ENCODE measurements around the gene PBLD. TPM values are rescaled to one million over a fixed set of nuclear protein-coding genes. Genes with fewer than 3 reads are reported as not detected.
A peak's percentile ranks its signal among the peaks of the same experiment; 100 is the strongest.
"Not testable (repeated sequence)": the region's sequence is repeated elsewhere in the genome, so short reads cannot be mapped to it uniquely, and the experiment has no call there.

The PBLD gene
- total RNA-seq, 8 experiments from 2014 or later: 2.7 to 14.3 (median 5.9) TPM

DNA sequence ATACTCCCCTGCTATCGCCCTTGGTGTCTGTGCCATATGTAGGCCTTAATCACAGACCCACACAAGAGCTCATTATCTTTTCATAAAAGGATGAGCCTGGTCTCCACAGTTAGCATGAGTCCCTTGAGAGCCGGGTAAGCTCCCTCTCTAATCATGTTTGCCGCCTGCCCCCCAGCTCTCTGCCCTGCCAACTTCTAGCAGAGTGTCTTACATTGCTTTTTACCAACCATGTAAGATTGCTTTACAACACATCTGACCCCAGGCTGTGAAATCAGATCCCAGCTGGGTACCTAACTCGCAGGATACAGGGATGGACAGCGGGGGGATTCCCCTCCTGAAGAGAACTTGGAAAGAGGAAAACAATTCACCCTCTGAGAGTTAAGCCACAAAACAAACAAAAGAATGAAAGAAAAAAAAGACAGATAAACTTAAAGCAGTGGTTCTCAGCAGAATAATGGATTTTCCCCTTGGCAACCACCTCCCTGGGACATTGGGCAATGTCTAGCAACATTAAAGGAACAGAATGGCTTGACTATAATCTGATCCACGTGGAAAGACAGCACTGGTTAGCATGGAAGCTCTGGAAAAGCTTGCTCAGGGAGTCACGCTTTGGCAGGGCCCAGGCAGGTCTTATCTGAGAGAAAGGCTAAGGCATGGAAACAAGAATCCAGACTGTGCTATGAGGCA is 61.4 kb downstream of the PBLD start:
- H3K4me3 ChIP-seq: no peak overlapping the region
- H3K4me1 ChIP-seq (replicated peaks in 1 of 2): peaks cover 0 to 3% of the 10 kb centered on the region in 2 donors
- in situ Hi-C loops (cut with MboI; ENCODE audit: low pct_unique_long_range_greater_than_20kb in 2 of 9, low sequenced_read_pairs in 9 of 9, unreplicated experiment in 9 of 9): no loop called here
- peak in 4 of 8 experiments; percentile 14 to 88 (median 32) for ATAC-seq (replicated peaks in 6 of 8)
- WGBS, 10 experiments: 40 to 82% (median 58%) methylated on average over 1 to 6 of the region's 7 CpGs; no CpG with 5 or more reads in 2 of the 10 experiments
- no peak overlapping the region for H3K27ac ChIP-seq

- in situ Hi-C loops (cut with MboI; ENCODE audit: low pct_unique_long_range_greater_than_20kb in 2 of 9, low sequenced_read_pairs in 9 of 9, unreplicated experiment in 9 of 9): no loop called here
- Histone ChIP-seq H3K27ac (no peak overlapping the region), H3K4me3 (no peak overlapping the region), H3K4me1 (replicated peaks in 1 of 2) (peaks cover 0 to 3% of the 10 kb centered on the region in 2 donors)
- ATAC-seq (replicated peaks in 6 of 8): no peak
- 8 to 89% (median 75%) methylated on average over 1 to 2 of the region's 2 CpGs for WGBS, 10 experiments
Measured at GRCh38 chr10:68269562-68270290, 63.0 kb downstream of the PBLD start.

GRCh38 chr10:68261132-68261856 is 71.4 kb downstream of the PBLD start:
- 72 to 100% (median 100%) methylated on average over 1 to 5 of the region's 8 CpGs; no CpG with 5 or more reads in 3 of the 10 experiments for WGBS, 10 experiments
- no peak for ATAC-seq (replicated peaks in 6 of 8)
- Histone ChIP-seq H3K27ac (no peak overlapping the region), H3K4me1 (replicated peaks in 1 of 2) (no peaks in the 10 kb centered on the region), H3K4me3 (no peak overlapping the region)
- in situ Hi-C loops (cut with MboI; ENCODE audit: low pct_unique_long_range_greater_than_20kb in 2 of 9, low sequenced_read_pairs in 9 of 9, unreplicated experiment in 9 of 9): no loop called here

GRCh38 chr10:68253346-68253745 is 79.4 kb downstream of the PBLD start:
- no peak for ATAC-seq (replicated peaks in 6 of 8)
- in situ Hi-C loops (cut with MboI; ENCODE audit: low pct_unique_long_range_greater_than_20kb in 2 of 9, low sequenced_read_pairs in 9 of 9, unreplicated experiment in 9 of 9): no loop called here
- Histone ChIP-seq H3K27ac (no peak overlapping the region), H3K4me1 (replicated peaks in 1 of 2) (no peaks in the 10 kb centered on the region), H3K4me3 (no peak overlapping the region)
- WGBS, 10 experiments: 0 to 50% (median 29%) methylated on average over 1 of the region's 1 CpG; no CpG with 5 or more reads in 1 of the 10 experiments

GRCh38 chr10:68251625-68252495 is 80.9 kb downstream of the PBLD start:
- no peak overlapping the region for H3K4me3 ChIP-seq

GRCh38 chr10:68251151-68251550 is 81.6 kb downstream of the PBLD start:
- in situ Hi-C loops (cut with MboI; ENCODE audit: low pct_unique_long_range_greater_than_20kb in 2 of 9, low sequenced_read_pairs in 9 of 9, unreplicated experiment in 9 of 9): no loop called here
- H3K4me1 ChIP-seq (replicated peaks in 1 of 2): no peaks in the 10 kb centered on the region
- H3K27ac ChIP-seq: no peak overlapping the region
- H3K4me3 ChIP-seq: no peak overlapping the region
- 61 to 100% (median 93%) methylated on average over 1 to 5 of the region's 7 CpGs for WGBS, 10 experiments
- no peak for ATAC-seq (replicated peaks in 6 of 8)

More at GRCh38 chr10:68251625-68252495, 80.9 kb downstream of the PBLD start:
- Histone ChIP-seq H3K27ac (no peak overlapping the region), H3K4me1 (replicated peaks in 1 of 2) (no peaks in the 10 kb centered on the region)
- ATAC-seq (replicated peaks in 6 of 8): no peak
- in situ Hi-C loops (cut with MboI; ENCODE audit: low pct_unique_long_range_greater_than_20kb in 2 of 9, low sequenced_read_pairs in 9 of 9, unreplicated experiment in 9 of 9): no loop called here
- 43 to 100% (median 79%) methylated on average over 1 to 5 of the region's 5 CpGs; no CpG with 5 or more reads in 2 of the 10 experiments for WGBS, 10 experiments

GRCh38 chr10:68249297-68249696 is 83.4 kb downstream of the PBLD start:
- in situ Hi-C loops (cut with MboI; ENCODE audit: low pct_unique_long_range_greater_than_20kb in 2 of 9, low sequenced_read_pairs in 9 of 9, unreplicated experiment in 9 of 9): no loop called here
- no peak overlapping the region for H3K4me3 ChIP-seq
- no peaks in the 10 kb centered on the region for H3K4me1 ChIP-seq (replicated peaks in 1 of 2)
- 82 to 100% (median 100%) methylated on average over 1 to 3 of the region's 4 CpGs; no CpG with 5 or more reads in 4 of the 10 experiments for WGBS, 10 experiments
- no peak overlapping the region for H3K27ac ChIP-seq
- ATAC-seq (replicated peaks in 6 of 8): no peak

GRCh38 chr10:68247931-68248330 is 84.8 kb downstream of the PBLD start:
- 57 to 87% (median 72%) methylated on average over 2 to 5 of the region's 6 CpGs; no CpG with 5 or more reads in 4 of the 10 experiments for WGBS, 10 experiments
- in situ Hi-C loops (cut with MboI; ENCODE audit: low pct_unique_long_range_greater_than_20kb in 2 of 9, low sequenced_read_pairs in 9 of 9, unreplicated experiment in 9 of 9): no loop called here

GRCh38 chr10:68246397-68246796 is 86.3 kb downstream of the PBLD start:
- H3K4me3 ChIP-seq; H3K4me1 ChIP-seq (replicated peaks in 1 of 2); ATAC-seq (replicated peaks in 6 of 8); in situ Hi-C loops (cut with MboI; ENCODE audit: low pct_unique_long_range_greater_than_20kb in 2 of 9, low sequenced_read_pairs in 9 of 9, unreplicated experiment in 9 of 9); H3K27ac ChIP-seq: not testable (repeated sequence)
- WGBS, 10 experiments: 77 to 98% (median 93%) methylated on average over 2 to 7 of the region's 7 CpGs; no CpG with 5 or more reads in 3 of the 10 experiments

More at GRCh38 chr10:68247931-68248330, 84.8 kb downstream of the PBLD start:
- H3K4me1 ChIP-seq (replicated peaks in 1 of 2): no peaks in the 10 kb centered on the region
- no peak overlapping the region for H3K4me3 ChIP-seq
- ATAC-seq (replicated peaks in 6 of 8): no peak
- H3K27ac ChIP-seq: no peak overlapping the region

DNA sequence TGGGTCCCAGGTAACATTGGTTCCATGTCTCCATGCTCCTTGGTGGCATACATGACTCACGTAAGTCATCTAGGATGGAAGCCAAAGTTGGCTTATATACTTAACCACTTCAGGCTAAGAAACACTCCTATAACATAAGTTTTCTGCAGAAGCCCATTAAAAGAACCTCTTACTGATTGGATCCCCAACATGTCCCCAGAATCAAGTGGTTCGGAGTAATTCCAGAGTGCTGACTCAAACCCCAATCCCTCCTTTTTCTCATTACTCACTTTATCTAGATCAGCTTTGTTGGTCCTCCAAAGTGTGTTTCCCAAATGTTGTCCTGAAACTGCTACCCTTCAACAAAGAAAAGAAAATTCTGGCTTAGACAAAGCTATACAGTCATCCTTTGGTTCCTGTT is 90.7 kb downstream of the PBLD start:
- in situ Hi-C loops (cut with MboI; ENCODE audit: low pct_unique_long_range_greater_than_20kb in 2 of 9, low sequenced_read_pairs in 9 of 9, unreplicated experiment in 9 of 9): no loop called here
- H3K4me3 ChIP-seq: no peak overlapping the region
- H3K4me1 ChIP-seq (replicated peaks in 1 of 2): no peaks in the 10 kb centered on the region
- H3K27ac ChIP-seq: no peak overlapping the region
- ATAC-seq (replicated peaks in 6 of 8): no peak
- WGBS, 10 experiments: 0 to 93% (median 52%) methylated on average over 1 to 2 of the region's 2 CpGs; no CpG with 5 or more reads in 3 of the 10 experiments

GRCh38 chr10:68239596-68240150 is 93.1 kb downstream of the PBLD start:
- whole genome bisulfite sequencing, 10 experiments: 55 to 100% (median 83%) methylated on average over 1 to 4 of the region's 5 CpGs
- H3K4me1 ChIP-seq (replicated peaks in 1 of 2): no peaks in the 10 kb centered on the region
- in situ Hi-C loops (cut with MboI; ENCODE audit: low pct_unique_long_range_greater_than_20kb in 2 of 9, low sequenced_read_pairs in 9 of 9, unreplicated experiment in 9 of 9): no loop called here
- ATAC-seq (replicated peaks in 6 of 8): no peak
- H3K4me3 ChIP-seq: no peak overlapping the region
- H3K27ac ChIP-seq: no peak overlapping the region

DNA sequence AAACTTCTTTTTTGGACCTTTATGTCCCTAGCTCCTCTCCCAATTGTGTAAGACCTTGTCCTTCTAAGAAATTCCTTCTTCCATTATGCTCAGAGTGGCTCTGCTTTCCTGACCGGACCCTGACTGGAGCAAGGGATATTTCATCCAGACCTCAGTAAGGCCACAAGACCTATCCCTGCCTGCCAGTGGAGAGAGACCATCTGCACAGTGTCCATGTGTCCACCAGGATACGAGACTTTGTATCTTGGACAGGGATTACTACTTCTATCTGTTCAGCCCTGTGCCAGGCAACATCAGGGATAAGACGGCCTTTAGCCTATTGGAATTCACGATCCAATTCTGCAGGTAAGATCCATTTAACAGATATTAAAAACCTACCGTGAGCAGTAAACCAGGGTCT is 93.7 kb downstream of the PBLD start:
- no peaks in the 10 kb centered on the region for H3K4me1 ChIP-seq (replicated peaks in 1 of 2)
- H3K4me3 ChIP-seq: no peak overlapping the region
- in situ Hi-C loops (cut with MboI; ENCODE audit: low pct_unique_long_range_greater_than_20kb in 2 of 9, low sequenced_read_pairs in 9 of 9, unreplicated experiment in 9 of 9): no loop called here
- no peak overlapping the region for H3K27ac ChIP-seq
- ATAC-seq (replicated peaks in 6 of 8): no peak
- 74 to 100% (median 94%) methylated on average over 1 to 5 of the region's 5 CpGs; no CpG with 5 or more reads in 2 of the 10 experiments for WGBS, 10 experiments

Data from motor neuron (in vitro differentiated cells).